GM19438 (cell line): ENCODE data around the gene SNX33.
A peak's percentile ranks its signal among the peaks of the same experiment; 100 is the strongest.
"Not testable (repeated sequence)": the region's sequence is repeated elsewhere in the genome, so short reads cannot be mapped to it uniquely, and the experiment has no call there.

Source experiments
- ATAC-seq: cut with Tn5 transposase; IDR thresholded peaks from one replicate; pipeline ENCODE4 v1.9.1; 2021; ENCODE audit warnings: low read depth; ENCODE audit not compliant: unreplicated experiment

Gene SNX33, protein sequence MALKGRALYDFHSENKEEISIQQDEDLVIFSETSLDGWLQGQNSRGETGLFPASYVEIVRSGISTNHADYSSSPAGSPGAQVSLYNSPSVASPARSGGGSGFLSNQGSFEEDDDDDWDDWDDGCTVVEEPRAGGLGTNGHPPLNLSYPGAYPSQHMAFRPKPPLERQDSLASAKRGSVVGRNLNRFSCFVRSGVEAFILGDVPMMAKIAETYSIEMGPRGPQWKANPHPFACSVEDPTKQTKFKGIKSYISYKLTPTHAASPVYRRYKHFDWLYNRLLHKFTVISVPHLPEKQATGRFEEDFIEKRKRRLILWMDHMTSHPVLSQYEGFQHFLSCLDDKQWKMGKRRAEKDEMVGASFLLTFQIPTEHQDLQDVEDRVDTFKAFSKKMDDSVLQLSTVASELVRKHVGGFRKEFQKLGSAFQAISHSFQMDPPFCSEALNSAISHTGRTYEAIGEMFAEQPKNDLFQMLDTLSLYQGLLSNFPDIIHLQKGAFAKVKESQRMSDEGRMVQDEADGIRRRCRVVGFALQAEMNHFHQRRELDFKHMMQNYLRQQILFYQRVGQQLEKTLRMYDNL

DNA sequence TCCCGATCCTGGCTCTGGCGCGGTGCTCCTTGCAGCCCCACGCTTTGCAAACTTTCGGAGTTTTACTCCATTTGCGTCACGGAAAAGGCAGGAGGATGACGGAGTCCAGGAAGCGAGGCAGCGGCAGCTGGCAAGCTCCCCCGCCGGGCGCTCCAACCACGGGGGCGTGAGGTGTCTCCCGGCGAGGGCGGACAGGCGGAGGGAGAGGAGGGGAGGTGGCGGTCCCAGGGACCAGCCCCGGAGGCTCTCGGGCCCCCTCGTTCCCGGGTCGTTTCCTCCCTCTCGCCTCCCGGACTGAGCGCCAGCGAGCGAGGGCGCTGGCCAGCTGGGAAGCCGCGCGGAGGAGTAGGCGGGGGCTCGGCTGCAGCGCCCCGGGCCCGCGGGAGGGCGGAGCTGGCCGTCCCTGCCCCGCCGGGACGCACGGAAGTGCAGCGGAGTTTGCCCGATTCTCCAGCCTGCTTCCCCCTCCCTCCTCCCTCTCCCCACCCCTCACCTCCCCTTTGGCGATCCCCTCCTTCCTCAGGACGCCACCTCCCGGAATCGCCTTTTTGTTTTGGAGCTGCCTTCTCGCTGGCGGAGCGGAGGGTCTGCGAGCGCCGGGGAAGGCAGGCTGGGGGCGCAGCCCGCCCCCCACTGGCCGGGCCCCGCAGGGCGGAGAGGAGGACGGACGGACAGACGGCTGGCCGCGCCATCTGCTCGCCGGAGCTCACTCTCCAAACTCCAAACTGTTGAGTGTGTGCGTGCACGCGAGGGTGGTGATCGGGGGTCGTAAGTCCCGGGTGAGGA lies at the start of gene SNX33:
SNX33 (plus strand) TSS at position 543 of the 786 bp plus-strand sequence. CDS start 1,191 bp downstream, outside the sequence.
- ATAC-seq: peak; percentile 48

DNA sequence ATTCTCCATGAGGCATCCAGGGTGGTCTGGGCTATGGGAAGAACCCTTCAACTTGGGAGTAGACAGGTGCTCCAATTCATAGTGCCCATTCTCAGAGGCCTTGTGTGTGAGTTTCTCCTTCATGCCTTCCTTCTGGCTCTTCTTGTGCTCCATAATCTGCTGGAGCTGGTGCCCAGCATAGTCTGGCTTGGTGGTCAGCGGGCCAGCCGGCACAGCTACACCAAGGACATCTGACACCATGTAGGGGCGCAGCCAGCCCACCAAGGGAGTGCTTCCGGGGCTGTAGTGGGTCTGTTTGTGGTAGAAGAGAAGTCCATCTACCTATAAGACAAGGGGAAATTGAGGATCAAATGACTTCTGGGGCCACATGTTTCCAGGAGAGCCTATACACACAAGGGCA lies 49.4 kb upstream of the SNX33 start:
- no peak for ATAC-seq

DNA sequence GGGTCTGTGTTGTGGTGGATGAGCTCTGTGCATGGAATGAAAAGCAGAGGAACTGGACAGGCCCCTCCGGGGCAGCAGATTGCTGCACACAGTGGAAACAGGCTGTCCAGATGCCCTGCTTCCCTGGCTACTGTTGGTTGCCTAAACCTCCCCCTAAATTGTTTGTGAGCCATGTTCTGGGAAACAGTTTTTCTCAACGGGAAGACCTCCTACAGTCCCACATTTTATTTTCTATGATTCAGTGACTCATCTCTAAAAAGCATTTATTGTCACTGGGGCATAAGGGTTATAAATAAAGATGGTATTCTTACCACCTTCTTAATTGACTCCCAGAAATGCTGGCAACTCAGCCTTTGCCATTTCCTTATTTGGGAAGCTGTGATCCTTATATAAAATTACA lies 48.3 kb upstream of the SNX33 start:
- ATAC-seq: no peak

DNA sequence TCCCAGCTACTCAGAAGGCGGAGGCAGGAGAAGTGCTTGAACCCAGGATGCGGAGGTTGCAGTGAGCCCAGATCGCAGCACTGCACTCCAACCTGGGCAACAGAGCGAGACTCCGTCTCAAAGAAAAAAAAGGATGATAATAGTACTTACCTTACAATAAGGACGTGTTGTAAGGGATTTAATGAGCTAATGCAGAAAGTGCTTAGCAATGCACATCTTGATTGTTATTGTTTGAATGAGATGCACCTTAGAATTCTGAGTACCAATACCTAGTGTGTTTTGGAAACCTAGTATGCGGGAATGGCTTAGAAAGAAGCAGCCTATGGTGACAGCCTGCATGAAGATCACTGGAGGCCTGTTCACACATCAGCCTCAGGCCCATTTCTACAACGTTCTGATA lies 41.7 kb upstream of the SNX33 start:
- no peak for ATAC-seq

DNA sequence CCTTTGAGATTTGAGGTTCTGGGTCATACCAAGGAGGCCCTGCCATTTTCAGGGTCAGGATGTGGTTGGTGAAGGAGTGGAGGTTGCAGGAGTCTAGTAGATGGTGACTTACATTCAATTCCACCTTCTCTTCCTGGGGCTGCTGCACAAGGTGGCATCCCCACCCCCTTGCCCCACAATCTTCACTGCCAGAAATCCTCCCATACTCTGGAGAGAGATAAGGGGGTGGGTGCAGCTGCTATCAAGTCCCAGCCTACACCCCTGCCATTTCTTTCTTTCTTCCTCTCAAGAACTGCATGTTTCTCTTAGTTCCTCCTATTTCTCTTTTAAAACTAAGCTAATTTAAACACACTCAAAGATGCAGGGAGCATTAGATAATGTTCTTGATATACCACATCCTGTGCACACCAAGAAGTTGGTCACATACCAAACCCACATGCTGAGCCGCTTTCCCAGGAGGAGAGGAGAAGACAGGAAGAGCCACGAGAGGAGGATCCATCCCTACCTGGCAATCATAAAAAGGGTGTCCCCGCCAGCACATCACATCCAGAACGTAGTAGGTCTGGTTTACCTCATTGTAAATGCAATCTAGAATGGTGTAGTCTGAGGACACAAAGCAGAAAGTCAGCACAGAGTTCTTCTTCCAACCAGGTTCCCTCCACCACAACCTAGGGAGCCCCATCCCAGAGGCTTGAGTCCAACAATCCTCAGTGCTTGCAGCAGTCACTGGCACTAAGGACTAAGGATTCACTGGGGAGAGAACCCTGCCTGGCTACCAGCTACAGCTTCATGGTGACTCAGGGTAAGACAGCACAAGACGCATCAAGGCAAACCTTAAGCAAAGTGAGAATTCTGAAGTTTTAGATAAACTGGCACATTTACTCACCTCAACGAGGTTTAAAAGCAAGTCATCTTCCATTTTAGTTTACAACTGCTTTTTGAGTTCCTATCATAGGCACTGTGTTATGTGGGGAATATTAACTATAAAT lies 40.7 kb upstream of the SNX33 start:
- no peak for ATAC-seq

DNA sequence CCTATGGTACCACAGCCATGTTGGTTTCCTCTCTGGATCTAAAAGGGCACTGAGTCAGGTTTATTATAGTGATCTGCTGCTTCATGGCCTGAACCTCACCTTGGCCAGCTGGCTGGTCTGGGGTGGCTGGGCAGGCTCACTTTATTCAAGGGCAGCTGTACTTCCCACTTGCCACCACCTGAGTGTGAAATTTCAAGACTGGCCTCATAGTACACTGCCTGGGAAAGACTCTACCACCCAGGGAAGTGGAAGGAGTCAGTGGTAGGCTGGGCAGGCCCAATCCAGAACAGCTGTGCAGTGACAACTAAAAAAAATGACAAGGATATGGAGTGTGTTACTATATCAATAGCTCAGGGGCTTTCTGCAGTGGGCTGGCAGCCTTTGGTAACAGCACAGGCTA lies 30.9 kb upstream of the SNX33 start:
- no peak for ATAC-seq

DNA sequence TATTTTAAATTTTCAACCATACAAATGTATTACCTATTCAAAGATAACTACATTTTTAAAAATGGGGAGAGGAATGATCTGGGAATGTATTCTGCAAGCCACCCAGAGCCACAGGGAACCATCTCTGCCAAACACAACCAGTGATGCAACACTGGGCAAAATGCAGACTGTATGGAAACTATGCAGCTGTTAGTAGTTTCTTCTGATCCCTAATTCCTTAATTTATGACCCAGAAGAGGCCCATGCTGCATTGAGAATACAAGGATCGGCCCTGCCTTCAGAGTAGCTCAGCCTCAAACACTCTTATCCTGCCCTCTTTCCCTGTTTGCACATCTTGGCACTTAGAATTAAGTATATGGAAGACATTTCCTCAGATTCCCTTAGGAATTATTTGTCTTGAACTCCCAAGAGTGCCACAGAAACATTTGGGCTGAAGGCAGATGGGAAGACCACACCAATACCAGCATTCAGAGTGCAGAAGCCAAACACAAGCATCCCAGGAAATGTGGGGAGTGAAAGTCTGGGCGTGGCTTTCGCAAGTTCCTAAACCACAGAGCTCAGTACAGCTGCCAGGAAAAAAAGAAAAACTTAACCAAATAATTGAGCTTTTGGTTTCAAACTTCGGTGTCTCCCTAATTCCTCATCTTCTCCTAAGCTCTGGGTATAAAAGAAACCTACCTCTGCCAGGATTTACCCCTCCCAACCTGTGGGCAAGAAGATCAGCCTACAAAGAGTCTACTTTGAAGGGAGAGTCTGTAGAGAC lies 27.5 kb upstream of the SNX33 start:
- ATAC-seq: no peak

DNA sequence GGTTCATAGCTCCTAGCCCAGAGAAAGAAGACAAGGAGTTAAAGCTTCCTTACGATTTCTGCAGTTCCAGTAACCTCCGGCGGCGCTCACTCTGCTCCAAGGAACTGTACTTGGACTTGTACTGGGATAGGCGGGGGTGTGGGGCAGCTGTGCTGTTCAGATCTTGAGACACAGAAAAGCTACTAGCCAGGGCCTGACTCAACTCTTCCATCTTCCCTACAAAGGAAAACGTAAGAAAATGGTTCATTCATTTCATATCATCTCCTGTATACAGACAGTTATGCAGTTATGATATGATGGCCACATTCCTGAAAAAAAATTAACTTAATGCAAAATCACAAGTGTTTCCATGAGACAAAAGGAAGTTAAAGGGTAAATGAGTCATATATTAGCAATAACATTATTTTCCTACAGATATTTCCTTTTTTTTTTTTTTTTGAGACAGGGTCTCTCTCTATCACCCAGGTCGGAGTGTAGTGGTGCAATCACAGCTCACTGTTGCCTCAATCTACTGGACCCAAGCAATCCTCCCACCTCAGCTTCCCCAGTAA lies 26.8 kb upstream of the SNX33 start:
- ATAC-seq: no peak

DNA sequence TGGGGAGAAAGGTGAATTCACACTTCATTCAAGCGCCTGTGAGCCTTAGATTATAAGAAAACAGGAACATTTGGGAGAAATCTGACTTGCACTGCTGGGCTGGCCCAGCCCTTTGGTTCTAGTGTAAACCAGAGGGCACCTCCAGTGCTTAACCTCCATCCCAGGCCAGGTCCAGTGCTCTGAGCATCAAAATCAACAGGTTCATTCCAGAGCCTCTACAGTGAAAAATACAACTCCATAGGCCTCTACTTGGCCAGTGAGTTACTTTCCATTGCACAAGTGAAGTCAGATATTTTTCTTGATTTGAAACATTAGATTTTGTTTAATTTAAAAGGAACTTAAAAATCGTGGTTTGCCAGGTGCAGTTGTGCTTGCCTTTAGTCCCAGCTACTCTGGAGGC lies 25.2 kb upstream of the SNX33 start:
- no peak for ATAC-seq

DNA sequence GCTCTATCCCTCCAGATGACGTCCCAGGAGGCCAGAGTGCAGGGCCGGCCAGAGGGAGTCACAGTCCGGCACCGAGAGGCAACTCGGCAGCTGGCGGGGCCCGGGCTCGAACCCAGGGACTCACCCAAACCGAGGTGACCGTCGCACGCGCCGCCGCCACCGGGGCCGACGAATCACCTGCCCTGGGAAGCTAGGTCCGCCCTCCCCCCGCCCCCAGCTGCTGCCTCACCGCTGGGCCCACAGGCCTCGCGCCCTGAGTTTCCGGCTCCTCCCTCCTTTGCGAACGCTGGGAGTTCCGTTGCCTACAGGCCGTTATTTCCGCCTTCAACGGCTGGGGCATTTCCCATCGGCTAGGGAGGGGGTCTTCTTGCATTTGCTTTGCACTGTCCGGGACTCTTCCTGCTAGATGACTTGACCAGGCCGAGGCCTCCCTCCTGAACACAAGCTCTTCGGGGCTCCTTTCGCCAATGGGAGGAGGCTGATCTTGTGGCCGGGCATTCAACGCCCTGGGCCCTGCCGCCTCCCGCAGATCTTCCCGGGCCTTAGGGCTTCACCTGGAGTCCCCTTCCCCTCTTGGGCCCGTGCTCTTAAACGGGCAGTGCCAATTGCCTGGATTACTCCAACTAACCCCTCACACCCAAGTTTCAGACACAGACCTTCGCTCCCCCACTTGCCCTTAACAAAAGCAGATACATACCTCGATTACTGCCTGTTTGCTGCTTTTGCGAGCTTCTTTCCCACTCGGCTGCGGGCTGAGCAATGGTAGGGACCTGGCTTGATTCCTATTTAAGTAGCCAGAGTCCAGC lies 22.0 kb upstream of the SNX33 start, which contains the start of gene SNUPN:
SNUPN (minus strand) TSS at position 184 of the 806 bp plus-strand sequence. CDS start 4,674 bp downstream, outside the sequence.
- ATAC-seq: peak; percentile 68

DNA sequence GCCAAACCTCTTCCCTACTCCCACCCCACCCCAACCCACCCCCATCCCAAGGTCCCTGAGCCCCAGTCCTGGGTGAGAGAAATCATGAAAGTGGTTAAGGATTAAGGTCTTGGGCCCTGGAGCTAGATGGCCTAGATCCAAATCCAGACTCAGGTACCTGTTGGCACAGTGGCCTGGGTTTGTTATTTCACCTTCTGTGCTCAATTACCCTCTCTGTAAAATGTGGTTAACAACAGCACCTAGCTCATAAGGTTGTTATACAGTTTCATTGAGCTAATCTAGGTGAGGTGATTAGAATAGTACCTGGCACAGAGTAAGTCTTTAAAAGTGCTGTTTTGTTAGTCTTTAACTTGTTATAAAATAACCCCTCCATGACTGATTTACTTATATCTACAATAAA lies 15.8 kb upstream of the SNX33 start:
- no peak for ATAC-seq

DNA sequence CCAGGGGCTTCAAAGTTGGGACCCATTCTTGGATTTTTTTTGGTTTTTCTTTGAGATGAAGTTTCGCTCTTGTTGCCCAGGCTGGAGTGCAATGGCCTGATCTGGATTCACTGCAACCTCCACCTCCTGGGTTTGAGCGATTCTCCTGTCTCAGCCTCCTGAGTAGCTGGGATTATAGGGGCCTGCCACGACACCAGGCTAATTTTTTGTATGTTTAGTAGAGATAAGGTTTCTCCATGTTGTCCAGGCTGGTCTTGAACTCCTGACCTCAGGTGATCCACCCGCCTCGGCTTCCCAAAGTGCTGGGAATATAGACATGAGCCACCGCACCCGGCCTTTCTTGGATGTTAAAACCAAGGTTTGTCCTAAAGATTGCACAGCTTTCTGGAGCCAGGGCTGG lies 13.8 kb upstream of the SNX33 start:
- ATAC-seq: not testable (repeated sequence)

DNA sequence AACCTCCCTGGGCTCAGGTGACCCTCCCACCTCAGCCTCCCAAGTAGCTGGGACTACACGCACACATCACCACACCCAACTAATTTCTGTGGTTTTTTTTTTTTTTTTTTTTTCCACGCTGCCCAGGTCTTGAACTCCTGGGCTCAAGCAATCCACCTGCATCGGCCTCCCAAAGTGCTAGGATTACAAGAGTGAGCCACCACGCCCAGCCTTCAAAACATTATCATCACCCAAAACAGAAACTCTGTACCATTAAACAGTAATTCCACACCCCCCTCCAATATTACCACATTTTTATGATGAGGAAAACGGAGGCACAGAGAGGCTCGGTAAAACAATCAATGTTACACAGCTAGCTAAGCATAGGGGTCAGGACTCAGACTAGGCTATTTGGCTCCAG lies 11.7 kb upstream of the SNX33 start:
- no peak for ATAC-seq

DNA sequence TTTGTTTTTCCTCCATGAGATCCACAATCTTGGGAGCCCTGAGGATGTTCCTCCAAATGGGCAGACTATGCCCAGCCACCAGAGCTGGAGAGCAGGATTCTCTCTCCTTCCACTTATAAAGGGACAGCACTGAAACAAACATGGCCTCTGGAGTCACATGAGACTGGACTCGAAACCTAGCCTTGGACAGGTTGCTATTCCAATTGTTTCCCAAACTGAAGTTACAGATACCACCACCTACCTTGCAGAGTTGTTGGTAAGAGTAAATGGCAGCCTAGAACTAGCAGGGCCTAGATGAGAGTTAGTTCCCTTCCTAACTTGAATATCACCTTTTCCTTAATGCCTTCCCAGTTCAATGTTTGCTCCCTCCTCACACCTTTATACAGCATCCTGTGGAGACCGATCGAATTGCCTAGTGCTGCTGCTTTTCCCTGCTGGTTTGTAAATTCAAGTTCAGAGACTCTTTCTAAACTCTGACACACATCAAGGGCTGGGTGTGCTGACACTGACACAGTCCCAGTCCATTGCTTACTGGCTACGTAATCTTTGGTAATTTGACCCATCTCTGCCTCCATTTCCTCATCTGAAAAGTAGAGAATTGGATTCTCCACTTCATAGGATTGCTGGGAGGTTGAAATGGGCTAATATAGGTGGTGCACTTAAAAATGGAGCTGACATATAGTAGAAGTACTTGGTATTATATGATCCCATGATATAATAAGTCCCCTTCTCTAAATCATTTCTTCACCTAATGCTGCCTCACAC lies 10.3 kb upstream of the SNX33 start:
- ATAC-seq: no peak

DNA sequence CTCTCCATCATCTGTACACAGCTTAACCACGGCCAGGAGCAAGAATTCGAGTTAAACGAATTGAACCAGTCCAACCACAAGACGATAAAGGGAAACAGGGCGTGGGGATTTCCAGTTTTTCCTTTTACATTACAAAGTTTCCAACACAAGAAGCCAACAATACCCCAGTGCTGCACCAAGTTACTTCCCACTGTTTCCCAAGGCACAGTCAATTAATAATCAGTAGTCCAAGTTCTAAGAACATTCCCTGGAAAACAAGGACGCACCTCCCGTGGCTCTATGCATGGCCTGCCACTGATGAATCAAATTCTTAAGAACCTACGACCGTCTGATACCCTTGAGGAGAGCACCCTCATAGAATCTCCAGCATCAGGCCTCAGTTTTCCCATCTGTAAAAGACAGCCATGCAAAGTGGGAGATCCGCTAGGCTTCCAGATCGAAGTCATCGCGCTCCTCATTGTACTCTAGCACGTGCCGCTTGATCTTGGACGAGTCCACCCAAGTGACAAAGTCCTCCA lies 8.5 kb upstream of the SNX33 start:
- ATAC-seq: no peak

DNA sequence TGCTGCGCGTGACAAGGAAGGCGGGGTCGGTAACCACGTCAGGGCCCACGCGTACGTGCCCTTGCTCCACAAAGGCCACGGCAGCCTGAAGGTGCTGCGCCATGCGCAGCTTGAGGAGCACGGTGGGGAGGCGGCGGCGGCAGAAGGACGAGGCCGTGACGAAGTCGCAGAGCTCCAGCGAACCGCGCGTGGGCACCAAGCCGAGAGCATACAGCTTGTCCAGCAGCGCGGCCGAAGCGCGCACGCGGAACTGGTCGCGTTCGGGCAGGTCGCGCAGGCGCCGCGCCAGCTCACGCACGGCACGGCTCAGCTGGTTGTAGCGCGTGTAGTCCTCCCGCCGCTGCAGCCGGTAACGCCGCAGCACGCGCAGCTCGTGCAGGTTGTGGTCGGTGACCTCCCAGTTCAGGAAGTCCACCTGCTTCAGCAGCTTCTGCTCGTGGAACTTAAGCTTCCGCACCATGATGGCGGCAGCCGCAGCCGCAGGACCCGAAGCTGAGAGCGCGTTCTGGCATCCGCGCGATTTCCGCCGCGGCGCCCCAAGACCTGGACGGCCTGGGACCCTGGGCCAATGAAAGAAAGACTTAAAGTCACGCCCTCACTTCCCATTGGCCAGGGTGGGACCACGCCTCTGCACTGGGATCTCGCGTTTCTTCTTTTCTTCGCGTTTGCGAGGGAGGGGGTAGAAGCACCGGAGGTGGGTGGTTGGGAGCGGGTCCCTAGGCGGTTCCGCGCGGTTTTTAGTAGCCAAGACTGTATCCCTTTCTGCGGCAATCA lies 7.8 kb upstream of the SNX33 start, which contains the start of gene IMP3:
IMP3 (minus strand) TSS at position 516 of the 774 bp plus-strand sequence; CDS start at position 460, 56 bp downstream.
- peak; percentile 91 for ATAC-seq
